Measurements from ENCODE around the gene EEIG2.
"Not testable (repeated sequence)": the region's sequence is repeated elsewhere in the genome, so short reads cannot be mapped to it uniquely, and the experiment has no call there.

DNA sequence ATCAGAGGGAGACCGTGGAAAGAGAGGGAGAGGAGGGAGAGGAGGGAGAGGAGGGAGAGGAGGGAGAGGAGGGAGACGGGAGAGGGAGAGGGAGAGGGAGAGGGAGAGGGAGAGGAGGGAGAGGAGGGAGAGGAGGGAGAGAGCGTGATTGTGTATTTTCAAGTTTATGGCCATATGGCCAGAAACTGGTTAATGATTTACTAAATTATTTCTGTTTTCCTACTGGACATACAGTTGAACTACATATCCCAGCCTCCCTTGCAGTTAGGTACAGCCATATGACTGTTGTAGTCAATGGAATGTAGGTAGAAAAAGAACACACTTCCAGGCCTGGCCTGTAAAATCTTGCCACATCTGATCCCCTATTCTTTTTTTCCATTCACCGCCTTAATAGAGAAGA lies 23.1 kb upstream of the EEIG2 start:
- TF ChIP-seq POLR2A (IDR thresholded peaks at IDR 0.05), result not testable (repeated sequence)
- TF ChIP-seq, protein P1, sequence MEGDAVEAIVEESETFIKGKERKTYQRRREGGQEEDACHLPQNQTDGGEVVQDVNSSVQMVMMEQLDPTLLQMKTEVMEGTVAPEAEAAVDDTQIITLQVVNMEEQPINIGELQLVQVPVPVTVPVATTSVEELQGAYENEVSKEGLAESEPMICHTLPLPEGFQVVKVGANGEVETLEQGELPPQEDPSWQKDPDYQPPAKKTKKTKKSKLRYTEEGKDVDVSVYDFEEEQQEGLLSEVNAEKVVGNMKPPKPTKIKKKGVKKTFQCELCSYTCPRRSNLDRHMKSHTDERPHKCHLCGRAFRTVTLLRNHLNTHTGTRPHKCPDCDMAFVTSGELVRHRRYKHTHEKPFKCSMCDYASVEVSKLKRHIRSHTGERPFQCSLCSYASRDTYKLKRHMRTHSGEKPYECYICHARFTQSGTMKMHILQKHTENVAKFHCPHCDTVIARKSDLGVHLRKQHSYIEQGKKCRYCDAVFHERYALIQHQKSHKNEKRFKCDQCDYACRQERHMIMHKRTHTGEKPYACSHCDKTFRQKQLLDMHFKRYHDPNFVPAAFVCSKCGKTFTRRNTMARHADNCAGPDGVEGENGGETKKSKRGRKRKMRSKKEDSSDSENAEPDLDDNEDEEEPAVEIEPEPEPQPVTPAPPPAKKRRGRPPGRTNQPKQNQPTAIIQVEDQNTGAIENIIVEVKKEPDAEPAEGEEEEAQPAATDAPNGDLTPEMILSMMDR (IDR thresholded peaks at IDR 0.05), result not testable (repeated sequence)

Measured in adrenal gland (tissue), 5 donors.